SU-DHL-6 (cell line): Measurements from ENCODE around the gene HELZ2.

Experiments
- H2AFZ ChIP-seq: fragments of 200-600 bp; sonication (generic); 2 replicates; pipeline ENCODE4 v1.6.1; 2014; ENCODE audit warnings: low read depth, mild to moderate bottlenecking, moderate library complexity, mixed read lengths, antibody characterized with exemption, low read length; ENCODE audit not compliant: severe bottlenecking
- H3F3A ChIP-seq: fragments of 200-600 bp; shearing (Covaris generic); 2 replicates; pipeline ENCODE4 v1.6.0; 2016; ENCODE audit warnings: antibody characterized with exemption, mild to moderate bottlenecking; ENCODE audit not compliant: insufficient read depth
- H3K27ac ChIP-seq: fragments of 200-600 bp; sonication (generic); 2 replicates; pipeline ENCODE4 v1.5.1; 2016; ENCODE audit warnings: low read depth, mild to moderate bottlenecking, low read length, moderate library complexity, mixed read lengths
- H3K27me3 ChIP-seq: fragments of 200-600 bp; sonication (generic), shearing (Covaris generic); 2 replicates; pipeline ENCODE4 v1.6.0; 2014; ENCODE audit warnings: mild to moderate bottlenecking, low read length
- H3K36me3 ChIP-seq: fragments of 200-600 bp; sonication (generic); 2 replicates; pipeline ENCODE4 v1.6.1; 2014; ENCODE audit warnings: mild to moderate bottlenecking, low read length, mixed read lengths
- H3K4me2 ChIP-seq: fragments of 300-600, 200-600 bp; shearing (Covaris generic), sonication (generic); 2 replicates; pipeline ENCODE4 v1.6.0; 2014; ENCODE audit warnings: low read length, low read depth, mild to moderate bottlenecking; ENCODE audit not compliant: poor library complexity, severe bottlenecking
- H3K4me3 ChIP-seq: fragments of 200-600 bp; sonication (generic); 2 replicates; pipeline ENCODE4 v1.5.1; 2014; ENCODE audit warnings: antibody characterized with exemption, low read length, mild to moderate bottlenecking, mixed read lengths; ENCODE audit not compliant: insufficient read depth, poor library complexity, severe bottlenecking
- H3K79me2 ChIP-seq: fragments of 200-600 bp; sonication (generic); 2 replicates; pipeline ENCODE4 v1.6.1; 2014; ENCODE audit warnings: mild to moderate bottlenecking, low read length, moderate library complexity; ENCODE audit not compliant: insufficient read depth
- H3K9ac ChIP-seq: fragments of 200-600 bp; sonication (generic); 2 replicates; pipeline ENCODE4 v1.7.0; 2014; ENCODE audit warnings: mild to moderate bottlenecking, low read length
- H3K9me2 ChIP-seq: fragments of 200-600 bp; sonication (generic); replicated peaks from 2 replicates; pipeline ENCODE4 v1.6.1; 2014; ENCODE audit warnings: low read length; ENCODE audit not compliant: insufficient read depth
- H3K9me3 ChIP-seq: fragments of 200-600 bp; sonication (generic); 2 replicates; pipeline ENCODE4 v1.6.1; 2014; ENCODE audit warnings: low read length, mixed read lengths; ENCODE audit not compliant: insufficient read depth
- H4K20me1 ChIP-seq: fragments of 200-600 bp; sonication (generic); 2 replicates; pipeline ENCODE4 v1.6.1; 2014; ENCODE audit warnings: low read depth, mild to moderate bottlenecking, antibody characterized with exemption, low read length, moderate library complexity, mixed read lengths
- CTCF ChIP-seq: fragments of 200-600 bp; sonication (generic); IDR thresholded peaks from one replicate; pipeline ENCODE4 v1.5.1; 2017; ENCODE audit warnings: antibody characterized with exemption, mild to moderate bottlenecking, low read length, moderate library complexity; ENCODE audit not compliant: insufficient read depth, poor library complexity, severe bottlenecking
- EZH2phosphoT487 ChIP-seq: fragments of 200-600 bp; sonication (generic), shearing (Covaris generic); conservative IDR thresholded peaks from 2 replicates; pipeline ENCODE4 v1.6.1; 2018; ENCODE audit warnings: mild to moderate bottlenecking, antibody characterized with exemption, low read length, moderate library complexity, mixed read lengths

The HELZ2 gene

GRCh38 chr20:63551068-63551467 lies 23.0 kb downstream of the HELZ2 start:
- Histone ChIP-seq H3K9me3 (no peaks in the 10 kb centered on the region), H3K9me2 (no peaks in the 10 kb centered on the region), H3K9ac (no peak overlapping the region), H3K4me2 (no peak overlapping the region), H3F3A (peaks cover 3% of the 10 kb centered on the region; the same call in 1 of the 2 replicates), H3K27ac (no peak overlapping the region), H3K79me2 (no peaks in the 10 kb centered on the region), H3K27me3 (no peaks in the 10 kb centered on the region), H3K36me3 (no peaks in the 10 kb centered on the region), H4K20me1 (no peaks in the 10 kb centered on the region; the same call in 1 of the 2 replicates), H2AFZ (no peak overlapping the region), H3K4me3 (no peak overlapping the region)
- no peak for TF ChIP-seq EZH2phosphoT487
- no peak for TF ChIP-seq CTCF

GRCh38 chr20:63549679-63550282 lies 24.3 kb downstream of the HELZ2 start:
- Histone ChIP-seq H3K4me3 (no peak overlapping the region), H3K27me3 (no peaks in the 10 kb centered on the region), H3K4me2 (no peak overlapping the region), H3K36me3 (no peaks in the 10 kb centered on the region), H3K9me3 (no peaks in the 10 kb centered on the region), H3K27ac (no peak overlapping the region), H4K20me1 (no peaks in the 10 kb centered on the region; the same call in 1 of the 2 replicates), H3K79me2 (no peaks in the 10 kb centered on the region), H3K9me2 (no peaks in the 10 kb centered on the region), H3F3A (peaks cover 3% of the 10 kb centered on the region; the same call in 1 of the 2 replicates), H3K9ac (no peak overlapping the region), H2AFZ (no peak overlapping the region)
- TF ChIP-seq CTCF (no peak), EZH2phosphoT487 (no peak)

GRCh38 chr20:63549019-63549418 lies 25.0 kb downstream of the HELZ2 start:
- TF ChIP-seq CTCF (no peak), EZH2phosphoT487 (no peak)
- Histone ChIP-seq H3K27ac (no peak overlapping the region), H3K9me2 (no peaks in the 10 kb centered on the region), H3K27me3 (no peaks in the 10 kb centered on the region), H4K20me1 (no peaks in the 10 kb centered on the region; the same call in 1 of the 2 replicates), H2AFZ (no peak overlapping the region), H3K9me3 (no peaks in the 10 kb centered on the region), H3K4me2 (no peak overlapping the region), H3F3A (peaks cover 3% of the 10 kb centered on the region; the same call in 1 of the 2 replicates), H3K79me2 (no peaks in the 10 kb centered on the region), H3K4me3 (no peak overlapping the region), H3K36me3 (no peaks in the 10 kb centered on the region), H3K9ac (no peak overlapping the region)
